ENCODE data around the gene VOPP1.

Gene VOPP1

GRCh38 chr7:55468495-55468894 lies 103.8 kb downstream of the VOPP1 start:
- peaks cover 12% of the 10 kb centered on the region for H3K36me3 ChIP-seq (ENCODE audit: insufficient read depth, low read length)
- H3K4me1 ChIP-seq (ENCODE audit: insufficient read depth, low read length) = no peaks in the 10 kb centered on the region
- no peak overlapping the region for H3K9ac ChIP-seq (ENCODE audit: low read depth, low read length)
- peaks cover 7% of the 10 kb centered on the region for H3K9me3 ChIP-seq (ENCODE audit: control insufficient read depth, insufficient read depth, low read length)

DNA sequence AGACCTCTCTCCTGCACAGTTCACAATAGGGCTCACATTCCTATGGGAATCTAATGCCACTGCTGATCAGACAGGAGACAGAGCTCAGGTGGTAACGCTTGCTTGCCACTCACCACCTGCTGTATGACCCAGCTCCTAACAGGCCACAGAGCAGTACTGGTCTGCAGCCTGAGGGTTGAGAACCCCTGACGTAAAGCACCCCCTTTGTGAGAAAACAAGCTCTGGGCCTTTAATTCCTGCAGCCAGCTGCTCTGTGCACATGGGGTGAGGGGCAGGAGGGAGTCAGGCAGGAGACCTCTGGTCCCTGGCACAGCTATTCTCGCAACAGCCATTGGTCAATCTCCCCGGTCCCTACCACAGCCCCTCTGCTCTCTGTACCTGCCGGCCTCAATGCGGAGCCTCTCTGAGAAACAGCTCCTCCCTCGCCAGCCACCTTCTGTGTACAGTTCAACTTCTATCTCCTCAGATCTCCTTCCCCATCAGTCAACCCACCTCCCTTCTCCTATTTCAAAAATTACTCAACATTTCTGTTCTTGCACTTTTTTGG lies 105.2 kb downstream of the VOPP1 start:
- H3K9me3 ChIP-seq (ENCODE audit: control insufficient read depth, insufficient read depth, low read length) = peaks cover 13% of the 10 kb centered on the region
- no peak overlapping the region for H3K9ac ChIP-seq (ENCODE audit: low read depth, low read length)
- H3K36me3 ChIP-seq (ENCODE audit: insufficient read depth, low read length) = peaks cover 12% of the 10 kb centered on the region
- H3K4me1 ChIP-seq (ENCODE audit: insufficient read depth, low read length) = no peaks in the 10 kb centered on the region

GRCh38 chr7:55465691-55466090 lies 106.6 kb downstream of the VOPP1 start:
- H3K36me3 ChIP-seq (ENCODE audit: insufficient read depth, low read length) = peaks cover 12% of the 10 kb centered on the region
- no peak overlapping the region for H3K9ac ChIP-seq (ENCODE audit: low read depth, low read length)
- H3K4me1 ChIP-seq (ENCODE audit: insufficient read depth, low read length) = no peaks in the 10 kb centered on the region
- H3K9me3 ChIP-seq (ENCODE audit: control insufficient read depth, insufficient read depth, low read length) = peaks cover 17% of the 10 kb centered on the region

DNA sequence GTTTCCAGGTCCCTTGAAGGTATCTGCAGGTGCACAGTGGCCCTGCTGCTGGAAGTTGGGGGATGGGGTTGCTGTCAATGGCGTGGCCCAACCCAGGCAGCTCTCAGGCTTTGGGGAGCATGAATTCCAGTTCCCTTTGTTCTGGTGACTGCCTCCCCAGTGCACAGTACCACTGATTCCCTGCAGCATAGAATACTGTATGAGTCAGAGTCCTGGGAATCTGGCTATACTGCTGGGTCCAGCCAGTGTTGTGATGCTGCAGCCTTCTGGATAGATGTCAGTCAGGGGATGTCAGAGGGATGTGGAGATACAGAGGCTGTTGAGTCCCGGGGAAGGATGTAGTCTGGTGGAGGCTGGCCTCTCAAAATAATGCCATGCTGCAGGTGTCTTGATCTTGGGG lies 107.9 kb downstream of the VOPP1 start:
- Histone ChIP-seq H3K4me1 (ENCODE audit: insufficient read depth, low read length) (no peaks in the 10 kb centered on the region), H3K9ac (ENCODE audit: low read depth, low read length) (no peak overlapping the region), H3K9me3 (ENCODE audit: control insufficient read depth, insufficient read depth, low read length) (peaks cover 23% of the 10 kb centered on the region), H3K36me3 (ENCODE audit: insufficient read depth, low read length) (peaks cover 12% of the 10 kb centered on the region)

- Histone ChIP-seq H3K9ac (ENCODE audit: low read depth, low read length) (no peak overlapping the region), H3K36me3 (ENCODE audit: insufficient read depth, low read length) (peaks cover 12% of the 10 kb centered on the region), H3K4me1 (ENCODE audit: insufficient read depth, low read length) (no peaks in the 10 kb centered on the region), H3K9me3 (ENCODE audit: control insufficient read depth, insufficient read depth, low read length) (peaks cover 26% of the 10 kb centered on the region)
Observed at GRCh38 chr7:55463686-55464262, 108.5 kb downstream of the VOPP1 start.

DNA sequence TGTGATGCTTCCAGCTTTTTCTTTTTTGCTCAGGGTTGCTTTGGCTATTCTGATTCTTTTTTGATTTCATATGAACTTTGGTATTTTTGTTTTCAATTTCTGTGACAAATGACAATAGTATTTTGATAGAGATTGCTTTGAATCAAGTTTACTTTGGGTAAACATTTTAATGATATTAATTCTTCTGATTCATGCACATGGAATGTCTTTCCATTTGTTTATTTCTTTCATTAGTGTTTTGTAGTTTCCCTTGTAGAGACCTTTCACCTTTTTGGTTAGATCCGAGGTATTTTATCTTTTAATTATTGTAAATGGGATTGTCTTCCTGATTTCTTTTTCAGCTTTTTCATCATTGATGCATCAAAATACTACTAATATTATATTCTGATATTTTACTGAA lies 114.0 kb downstream of the VOPP1 start:
- H3K9ac ChIP-seq (ENCODE audit: low read depth, low read length) = no peak overlapping the region
- H3K9me3 ChIP-seq (ENCODE audit: control insufficient read depth, insufficient read depth, low read length) = peaks cover 22% of the 10 kb centered on the region
- no peaks in the 10 kb centered on the region for H3K4me1 ChIP-seq (ENCODE audit: insufficient read depth, low read length)
- H3K36me3 ChIP-seq (ENCODE audit: insufficient read depth, low read length) = no peaks in the 10 kb centered on the region

DNA sequence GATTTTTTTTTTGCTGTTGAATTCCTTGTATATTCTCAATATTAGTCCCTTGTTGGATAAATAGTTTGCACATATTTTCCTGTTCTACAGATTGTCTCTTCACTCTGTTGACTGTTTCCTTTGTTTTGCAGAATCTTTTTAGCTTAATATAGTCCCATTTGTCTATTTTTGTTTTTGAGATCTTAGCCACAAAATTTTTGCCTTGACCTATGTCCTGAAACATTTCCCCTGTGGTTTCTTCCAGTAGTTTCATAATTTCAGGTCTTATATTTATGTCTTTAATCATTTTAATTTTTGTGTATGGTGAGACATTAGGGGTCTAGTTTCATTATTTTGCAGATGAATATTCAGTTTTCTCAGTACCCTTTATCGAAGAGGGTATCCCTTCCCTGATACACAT lies 114.5 kb downstream of the VOPP1 start:
- peaks cover 19% of the 10 kb centered on the region for H3K9me3 ChIP-seq (ENCODE audit: control insufficient read depth, insufficient read depth, low read length)
- no peaks in the 10 kb centered on the region for H3K4me1 ChIP-seq (ENCODE audit: insufficient read depth, low read length)
- H3K36me3 ChIP-seq (ENCODE audit: insufficient read depth, low read length) = no peaks in the 10 kb centered on the region
- no peak overlapping the region for H3K9ac ChIP-seq (ENCODE audit: low read depth, low read length)

- H3K36me3 ChIP-seq (ENCODE audit: insufficient read depth, low read length) = no peaks in the 10 kb centered on the region
- 0 out of 2 replicates have a peak, but pooled peaks cover 4% of the 10 kb centered on the region for H3K9me3 ChIP-seq (ENCODE audit: control insufficient read depth, insufficient read depth, low read length)
- no peak overlapping the region for H3K9ac ChIP-seq (ENCODE audit: low read depth, low read length)
- H3K4me1 ChIP-seq (ENCODE audit: insufficient read depth, low read length) = no peaks in the 10 kb centered on the region
Observed at GRCh38 chr7:55452971-55453370, 119.3 kb downstream of the VOPP1 start.

- Histone ChIP-seq H3K9ac (ENCODE audit: low read depth, low read length) (no peak overlapping the region), H3K4me1 (ENCODE audit: insufficient read depth, low read length) (no peaks in the 10 kb centered on the region), H3K9me3 (ENCODE audit: control insufficient read depth, insufficient read depth, low read length) (no peaks in the 10 kb centered on the region), H3K36me3 (ENCODE audit: insufficient read depth, low read length) (no peaks in the 10 kb centered on the region)
Observed at GRCh38 chr7:55449992-55450535, 122.2 kb downstream of the VOPP1 start.

DNA sequence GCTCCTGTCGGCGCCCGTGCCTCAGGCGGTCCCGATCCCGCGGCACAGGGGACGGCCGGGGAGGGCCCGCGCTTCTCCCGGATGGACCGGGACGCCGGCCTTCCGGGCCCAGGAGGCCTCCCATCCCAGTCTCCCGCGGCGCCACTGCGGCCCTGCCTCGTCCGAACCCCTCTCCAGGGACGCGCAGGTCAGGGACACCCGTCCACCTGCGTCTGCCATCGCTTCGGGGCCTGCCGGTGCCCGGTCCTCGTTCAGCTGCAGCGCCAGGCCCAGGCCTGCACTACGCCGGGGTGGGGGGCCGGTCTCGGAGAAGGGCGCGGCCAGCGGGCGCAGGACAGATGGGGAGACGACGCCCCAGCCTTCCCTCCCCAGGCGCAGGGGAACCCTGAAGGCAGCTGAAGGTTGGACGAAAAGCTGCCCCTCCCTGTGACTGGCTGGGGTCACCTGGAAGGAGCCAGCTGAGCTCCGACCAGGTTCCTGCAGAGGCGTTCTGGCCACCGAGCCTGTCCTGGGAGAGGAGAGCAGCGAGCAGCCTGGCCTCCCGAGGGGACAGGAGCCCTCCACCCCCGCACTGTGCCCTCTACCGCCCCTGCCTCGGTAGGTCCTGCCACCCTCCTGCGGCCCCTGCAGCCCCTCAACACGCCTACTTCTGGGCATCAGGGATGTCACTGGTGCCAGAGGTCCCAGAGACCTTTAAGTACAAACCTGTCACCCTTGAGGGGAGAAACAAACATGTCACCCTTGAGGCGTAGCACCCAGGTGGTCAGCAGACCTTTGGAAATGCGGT lies 122.9 kb downstream of the VOPP1 start:
- H3K4me1 ChIP-seq (ENCODE audit: insufficient read depth, low read length) = no peaks in the 10 kb centered on the region
- no peak overlapping the region for H3K9ac ChIP-seq (ENCODE audit: low read depth, low read length)
- no peaks in the 10 kb centered on the region for H3K9me3 ChIP-seq (ENCODE audit: control insufficient read depth, insufficient read depth, low read length)
- no peaks in the 10 kb centered on the region for H3K36me3 ChIP-seq (ENCODE audit: insufficient read depth, low read length)

DNA sequence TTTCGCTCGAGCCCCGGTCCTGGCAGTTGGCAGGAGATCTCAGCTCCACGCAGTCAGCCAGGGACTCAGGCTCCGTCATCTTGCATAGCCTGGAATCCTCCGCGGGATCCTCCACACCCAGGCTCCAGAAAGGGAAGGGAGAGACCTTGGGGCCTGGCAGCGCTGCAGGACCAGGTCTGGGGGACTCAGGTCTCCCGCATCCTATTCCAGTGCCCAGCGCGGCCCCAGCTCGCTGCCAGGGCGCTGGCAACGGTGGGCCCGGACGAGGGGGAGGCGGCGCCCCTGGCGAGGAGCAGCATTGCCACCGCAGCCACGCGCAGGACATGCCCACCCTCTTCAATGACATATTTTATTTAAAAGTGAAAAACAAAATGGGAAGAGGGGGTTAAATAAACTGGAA lies 123.8 kb downstream of the VOPP1 start:
- H3K9me3 ChIP-seq (ENCODE audit: control insufficient read depth, insufficient read depth, low read length) = no peaks in the 10 kb centered on the region
- H3K36me3 ChIP-seq (ENCODE audit: insufficient read depth, low read length) = no peaks in the 10 kb centered on the region
- H3K9ac ChIP-seq (ENCODE audit: low read depth, low read length) = no peak overlapping the region
- no peaks in the 10 kb centered on the region for H3K4me1 ChIP-seq (ENCODE audit: insufficient read depth, low read length)

DNA sequence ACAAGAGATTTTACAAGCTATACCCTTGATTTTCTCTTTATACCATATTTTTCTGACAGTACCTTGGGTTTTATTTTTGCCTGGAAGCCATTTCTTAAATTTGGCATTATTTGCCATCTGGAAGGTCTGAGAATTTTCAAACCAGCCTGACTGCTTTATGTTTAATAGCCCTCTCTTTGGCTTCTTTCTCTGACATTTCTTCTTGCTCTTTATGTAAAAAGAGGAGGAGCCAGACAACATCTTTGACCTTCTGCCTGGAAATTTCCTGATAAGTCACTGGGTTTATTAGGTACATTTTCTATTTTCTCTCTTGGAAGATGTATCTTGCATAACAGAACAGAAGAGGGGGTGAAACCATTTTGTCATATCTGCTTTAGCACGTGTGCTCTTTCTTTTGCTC lies 127.5 kb downstream of the VOPP1 start:
- no peak overlapping the region for H3K9ac ChIP-seq (ENCODE audit: low read depth, low read length)
- no peaks in the 10 kb centered on the region for H3K4me1 ChIP-seq (ENCODE audit: insufficient read depth, low read length)
- no peaks in the 10 kb centered on the region for H3K36me3 ChIP-seq (ENCODE audit: insufficient read depth, low read length)
- no peaks in the 10 kb centered on the region for H3K9me3 ChIP-seq (ENCODE audit: control insufficient read depth, insufficient read depth, low read length)

GRCh38 chr7:55441774-55442522 lies 130.4 kb downstream of the VOPP1 start:
- no peaks in the 10 kb centered on the region for H3K9me3 ChIP-seq (ENCODE audit: control insufficient read depth, insufficient read depth, low read length)
- no peaks in the 10 kb centered on the region for H3K4me1 ChIP-seq (ENCODE audit: insufficient read depth, low read length)
- H3K36me3 ChIP-seq (ENCODE audit: insufficient read depth, low read length) = no peaks in the 10 kb centered on the region

DNA sequence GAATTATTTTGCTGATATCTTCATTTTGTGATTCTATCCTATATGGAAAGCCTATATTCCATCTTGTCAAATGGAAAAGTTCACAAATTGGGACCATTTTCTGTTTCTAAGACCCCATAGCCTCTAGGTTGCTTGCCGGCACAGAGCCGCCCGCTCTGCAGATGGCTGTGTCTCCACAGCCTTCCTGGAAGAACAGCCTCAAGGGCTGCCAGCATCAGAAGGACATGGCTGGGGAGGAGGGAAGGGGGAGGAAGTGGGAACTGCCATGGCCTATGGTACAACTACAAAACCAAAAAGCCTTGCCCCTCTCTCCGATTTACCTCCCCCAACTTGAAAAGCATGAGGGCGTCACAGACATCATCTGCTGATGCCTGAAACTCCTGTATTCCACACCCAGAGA lies 131.3 kb downstream of the VOPP1 start:
- no peaks in the 10 kb centered on the region for H3K4me1 ChIP-seq (ENCODE audit: insufficient read depth, low read length)
- no peaks in the 10 kb centered on the region for H3K9me3 ChIP-seq (ENCODE audit: control insufficient read depth, insufficient read depth, low read length)
- H3K9ac ChIP-seq (ENCODE audit: low read depth, low read length) = no peak overlapping the region
- no peaks in the 10 kb centered on the region for H3K36me3 ChIP-seq (ENCODE audit: insufficient read depth, low read length)

More at GRCh38 chr7:55441774-55442522, 130.4 kb downstream of the VOPP1 start:
- no peak overlapping the region for H3K9ac ChIP-seq (ENCODE audit: low read depth, low read length)
